NCI-H446 (cell line): Measurements from ENCODE around the gene CKAP2.
"Not testable (repeated sequence)": the region's sequence is repeated elsewhere in the genome, so short reads cannot be mapped to it uniquely, and the experiment has no call there.

ENCODE experiments used
- DNase-seq, 2 experiments: peaks; one replicate each; lab custom pipeline; 2025; lab: John Stamatoyannopoulos, UW

CKAP2 gene

GRCh38 chr13:52452470-52452869, 2.8 kb upstream of the CKAP2 start:
- no peak for DNase-seq

DNA sequence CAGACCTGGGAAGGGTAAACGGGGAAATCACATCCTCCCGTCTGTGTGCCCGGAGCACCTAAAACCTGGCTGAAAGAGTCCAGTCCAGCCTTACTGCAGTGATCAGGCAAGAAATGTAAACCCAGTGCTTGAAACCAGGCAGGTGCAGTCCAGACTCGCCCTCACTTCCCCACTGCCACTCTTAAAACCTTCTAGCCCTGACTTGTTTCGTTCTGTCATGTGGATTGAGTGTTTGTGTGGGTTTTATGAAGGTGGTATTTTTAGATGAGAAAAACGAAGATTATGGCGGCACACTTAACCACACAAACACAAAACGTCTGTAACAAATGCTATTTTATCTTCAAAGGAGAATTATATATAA, 839 bp upstream of the CKAP2 start:
- no peak for DNase-seq

DNA sequence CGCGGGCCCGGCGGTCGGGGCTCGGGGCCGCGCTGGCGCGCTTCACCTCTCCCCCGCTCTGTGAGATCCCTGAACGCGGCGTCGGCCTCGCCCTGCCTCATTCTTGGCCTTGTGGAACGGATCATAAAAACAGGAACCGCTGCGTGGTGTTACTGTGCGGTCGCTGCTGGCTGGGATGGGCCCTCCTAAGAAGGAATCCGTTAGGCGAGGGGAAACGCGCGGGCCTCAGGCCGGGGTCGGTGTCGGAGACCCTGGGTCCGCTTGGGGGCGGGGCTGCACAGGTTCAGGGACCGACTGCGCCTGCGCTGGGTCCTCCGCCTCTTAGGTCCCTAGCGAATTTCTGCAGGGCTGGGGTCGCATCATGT, 381 bp downstream of the CKAP2 start:
- DNase-seq = peak; percentile 45 to 64

GRCh38 chr13:52459668-52460067, 4.4 kb downstream of the CKAP2 start:
- peak in 1 of 2 experiments; percentile 8 for DNase-seq

DNA sequence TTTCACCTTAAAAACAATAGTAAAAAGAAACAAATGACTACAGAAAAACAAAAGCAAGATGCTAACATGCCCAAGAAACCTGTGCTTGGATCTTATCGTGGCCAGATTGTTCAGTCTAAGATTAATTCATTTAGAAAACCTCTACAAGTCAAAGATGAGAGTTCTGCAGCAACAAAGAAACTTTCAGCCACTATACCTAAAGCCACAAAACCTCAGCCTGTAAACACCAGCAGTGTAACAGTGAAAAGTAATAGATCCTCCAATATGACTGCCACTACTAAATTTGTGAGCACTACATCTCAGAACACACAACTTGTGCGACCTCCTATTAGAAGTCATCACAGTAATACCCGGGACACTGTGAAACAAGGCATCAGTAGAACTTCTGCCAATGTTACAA, 6.0 kb downstream of the CKAP2 start:
- no peak for DNase-seq

- DNase-seq = no peak
These were observed 8.2 kb downstream of the CKAP2 start for GRCh38 chr13:52463526-52463925.

- not testable (repeated sequence) for DNase-seq
These were observed 13.2 kb downstream of the CKAP2 start for GRCh38 chr13:52468487-52468886.

GRCh38 chr13:52480677-52481428, 25.6 kb downstream of the CKAP2 start:
- DNase-seq = not testable (repeated sequence)

- not testable (repeated sequence) for DNase-seq
These were observed 31.8 kb downstream of the CKAP2 start for GRCh38 chr13:52487078-52487477.

DNA sequence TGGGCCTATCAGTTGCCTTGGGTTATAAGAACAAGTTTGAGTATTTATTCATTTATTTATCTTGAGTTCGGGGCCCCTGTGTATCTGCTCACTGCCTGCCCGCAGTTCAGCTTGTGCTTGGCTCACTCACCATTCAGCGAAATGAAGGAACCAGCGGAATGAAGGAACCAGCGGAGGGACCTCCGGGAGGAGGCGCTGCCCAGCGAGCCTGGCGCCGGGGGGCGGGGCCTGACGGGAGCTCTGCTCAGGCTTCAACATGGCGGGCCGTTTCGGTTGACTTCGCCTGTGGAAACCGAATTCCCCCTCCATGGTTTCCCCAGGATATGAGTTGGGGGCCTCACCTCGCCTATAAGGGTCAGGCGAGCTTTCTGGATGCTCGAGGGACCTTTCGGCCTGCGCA, 33.5 kb downstream of the CKAP2 start:
- not testable (repeated sequence) for DNase-seq

GRCh38 chr13:52491015-52491414, 35.7 kb downstream of the CKAP2 start:
- not testable (repeated sequence) for DNase-seq

DNA sequence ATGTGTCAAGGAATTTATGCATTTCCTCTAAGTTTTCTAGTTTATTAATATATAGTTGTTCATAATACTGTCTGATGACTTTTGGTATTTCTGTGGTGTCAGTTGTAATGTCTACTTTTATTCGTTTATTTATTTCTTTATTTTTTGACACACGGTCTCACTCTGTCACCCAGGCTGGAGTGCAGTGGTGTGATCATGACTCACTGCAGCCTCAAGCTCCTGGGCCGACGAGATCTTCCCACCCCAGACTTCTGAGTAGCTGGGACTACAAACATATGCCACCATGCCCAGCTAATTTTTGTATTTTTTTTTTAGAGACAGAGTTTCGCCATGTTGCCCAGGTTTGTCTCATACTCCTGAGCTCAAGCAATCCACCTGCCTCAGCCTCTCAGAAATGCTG, 39.0 kb downstream of the CKAP2 start:
- DNase-seq = not testable (repeated sequence)

GRCh38 chr13:52497979-52498378, 42.7 kb downstream of the CKAP2 start:
- not testable (repeated sequence) for DNase-seq

GRCh38 chr13:52502277-52502676, 47.0 kb downstream of the CKAP2 start:
- not testable (repeated sequence) for DNase-seq

- not testable (repeated sequence) for DNase-seq
These were observed 50.6 kb downstream of the CKAP2 start for GRCh38 chr13:52505843-52506242.

DNA sequence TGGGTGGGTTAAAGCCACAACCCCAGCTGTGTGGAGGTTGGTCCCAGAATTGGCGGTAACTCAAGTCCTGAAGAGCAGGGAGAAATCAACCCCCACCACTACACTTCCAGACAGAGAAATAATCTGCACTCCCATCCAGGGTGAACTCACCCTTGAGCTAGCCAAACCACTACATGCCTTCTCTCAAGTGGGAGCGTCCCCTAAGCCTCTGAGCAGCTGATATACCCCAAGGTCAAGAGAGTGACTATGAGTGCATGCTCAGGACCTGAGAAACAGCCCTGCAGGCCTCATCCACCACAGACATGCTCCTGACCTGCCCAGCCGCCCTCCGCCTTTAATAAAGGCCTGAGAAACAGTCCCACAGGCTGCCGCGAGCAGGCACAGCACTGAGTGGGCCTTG, 54.3 kb downstream of the CKAP2 start:
- DNase-seq = not testable (repeated sequence)

DNA sequence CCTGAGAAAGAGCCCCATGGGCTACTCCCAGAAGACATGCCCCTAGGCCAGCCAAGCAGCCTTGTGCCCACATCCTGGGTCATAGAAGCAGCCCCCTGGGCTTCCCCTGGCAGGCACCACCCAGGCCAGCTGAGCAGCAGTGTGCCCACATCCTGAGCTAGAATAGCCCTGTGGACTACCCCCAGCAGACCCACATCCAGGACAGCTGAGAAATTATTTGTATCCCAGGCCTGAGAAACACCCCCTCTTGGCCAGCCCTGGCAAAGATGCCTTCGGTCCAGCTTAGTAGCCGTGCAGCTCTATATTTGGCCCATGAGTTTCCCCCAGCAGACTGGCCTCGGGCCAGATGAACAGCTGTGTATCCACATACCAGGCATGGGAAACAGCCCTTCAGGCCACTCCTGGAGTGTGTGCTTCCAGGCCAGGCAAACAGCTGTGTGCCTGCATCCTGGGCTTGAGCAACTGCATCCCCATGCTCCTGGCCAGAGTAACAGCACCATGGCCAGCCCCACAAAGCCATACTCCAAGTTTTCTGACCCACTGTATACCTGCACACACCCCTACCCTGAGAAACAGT, 55.0 kb downstream of the CKAP2 start:
- DNase-seq = not testable (repeated sequence)

DNA sequence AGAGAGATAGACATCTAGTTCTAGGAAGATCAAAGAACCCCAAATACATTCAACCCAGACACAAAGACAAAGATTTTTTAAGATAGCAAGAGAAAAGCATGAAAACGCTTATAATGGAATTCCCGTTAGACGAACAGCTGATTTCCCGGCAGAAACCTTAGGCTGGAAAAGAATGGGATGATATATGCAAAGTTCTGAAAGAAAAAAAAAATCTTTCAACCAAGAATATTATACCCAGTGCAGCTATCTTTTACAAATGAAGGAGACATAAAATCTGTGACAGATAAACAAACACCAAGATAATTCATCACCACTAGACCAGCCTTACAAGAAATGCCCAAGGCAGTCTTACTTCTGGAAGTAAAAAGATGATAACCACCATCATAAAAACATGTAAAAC, 56.3 kb downstream of the CKAP2 start:
- not testable (repeated sequence) for DNase-seq

GRCh38 chr13:52513957-52514596, 58.8 kb downstream of the CKAP2 start:
- not testable (repeated sequence) for DNase-seq

DNA sequence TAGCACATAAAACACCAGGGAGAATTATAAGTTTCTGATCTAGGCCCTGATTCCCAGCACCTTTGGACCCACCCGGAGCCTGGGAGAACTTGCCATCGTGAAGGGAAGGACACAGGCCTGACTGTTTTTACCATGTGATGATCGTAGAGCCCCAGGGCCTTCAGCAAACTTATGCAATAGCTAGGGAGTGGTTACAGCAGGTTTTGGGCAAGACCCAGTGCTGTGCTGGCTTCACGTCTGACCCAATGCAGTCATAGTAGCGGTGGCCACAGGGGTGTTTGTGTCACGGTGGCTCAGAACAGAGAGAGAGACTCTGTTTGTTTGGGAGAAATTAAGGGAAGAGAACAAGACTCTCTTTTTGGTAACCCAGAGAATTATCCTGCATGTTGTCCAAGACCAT, 68.0 kb downstream of the CKAP2 start:
- not testable (repeated sequence) for DNase-seq
